COR-L47 (cell line): Measurements from ENCODE around the gene ALDH16A1.

Experiments
- DNase-seq: peaks from one replicate; lab custom pipeline; 2025; lab: John Stamatoyannopoulos, UW

ALDH16A1 gene

GRCh38 chr19:49423985-49424303, 29.1 kb upstream of the ALDH16A1 start:
- DNase-seq, result no peak

DNA sequence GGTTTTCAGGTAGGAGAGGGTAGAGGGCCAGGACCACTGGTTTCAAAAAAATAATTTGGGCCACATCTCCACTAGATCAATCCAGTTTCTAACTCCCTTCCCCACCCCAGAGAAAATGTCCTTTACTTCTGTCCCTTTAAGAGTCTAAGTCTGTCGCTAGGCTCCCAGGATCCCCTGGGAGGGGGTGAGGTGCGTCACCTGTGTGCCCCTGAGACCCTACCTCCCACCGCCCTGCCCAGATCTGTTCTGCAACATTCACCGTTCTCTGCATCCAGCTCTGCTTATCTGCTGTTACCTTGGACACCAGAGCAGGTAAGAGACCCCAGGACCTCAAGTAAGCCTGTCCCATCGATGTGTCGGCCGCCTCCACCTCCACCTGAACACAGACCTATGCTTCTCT, 27.8 kb upstream of the ALDH16A1 start, which contains the start of gene GFY:
Gene GFY (plus strand): TSS at position 211 of the 400 bp plus-strand sequence. CDS start 1,043 bp downstream, outside the sequence.
- no peak for DNase-seq

GRCh38 chr19:49425922-49426592, 27.0 kb upstream of the ALDH16A1 start:
- no peak for DNase-seq

DNA sequence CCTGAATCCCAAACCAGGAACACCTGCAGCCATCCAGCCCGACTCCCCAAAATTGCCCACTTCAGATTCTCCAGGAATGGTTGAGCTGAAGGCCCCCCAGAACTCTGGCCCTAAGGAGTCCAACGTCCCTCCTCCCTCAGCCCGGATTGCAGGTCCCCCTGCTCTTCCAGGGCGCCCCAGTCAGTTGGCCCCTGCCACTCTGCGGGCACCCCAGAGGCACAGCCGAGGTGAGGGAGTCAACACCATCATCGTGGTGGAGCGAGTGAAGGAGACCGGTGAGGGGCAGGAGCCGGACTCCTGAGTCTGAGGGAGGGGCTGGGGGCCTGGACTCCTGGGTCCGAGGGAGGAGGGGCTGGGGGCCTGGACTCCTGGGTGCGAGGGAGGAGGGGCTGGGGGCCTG, 25.7 kb upstream of the ALDH16A1 start:
- no peak for DNase-seq

- no peak for DNase-seq
Observed at GRCh38 chr19:49427855-49428546, 25.0 kb upstream of the ALDH16A1 start.

DNA sequence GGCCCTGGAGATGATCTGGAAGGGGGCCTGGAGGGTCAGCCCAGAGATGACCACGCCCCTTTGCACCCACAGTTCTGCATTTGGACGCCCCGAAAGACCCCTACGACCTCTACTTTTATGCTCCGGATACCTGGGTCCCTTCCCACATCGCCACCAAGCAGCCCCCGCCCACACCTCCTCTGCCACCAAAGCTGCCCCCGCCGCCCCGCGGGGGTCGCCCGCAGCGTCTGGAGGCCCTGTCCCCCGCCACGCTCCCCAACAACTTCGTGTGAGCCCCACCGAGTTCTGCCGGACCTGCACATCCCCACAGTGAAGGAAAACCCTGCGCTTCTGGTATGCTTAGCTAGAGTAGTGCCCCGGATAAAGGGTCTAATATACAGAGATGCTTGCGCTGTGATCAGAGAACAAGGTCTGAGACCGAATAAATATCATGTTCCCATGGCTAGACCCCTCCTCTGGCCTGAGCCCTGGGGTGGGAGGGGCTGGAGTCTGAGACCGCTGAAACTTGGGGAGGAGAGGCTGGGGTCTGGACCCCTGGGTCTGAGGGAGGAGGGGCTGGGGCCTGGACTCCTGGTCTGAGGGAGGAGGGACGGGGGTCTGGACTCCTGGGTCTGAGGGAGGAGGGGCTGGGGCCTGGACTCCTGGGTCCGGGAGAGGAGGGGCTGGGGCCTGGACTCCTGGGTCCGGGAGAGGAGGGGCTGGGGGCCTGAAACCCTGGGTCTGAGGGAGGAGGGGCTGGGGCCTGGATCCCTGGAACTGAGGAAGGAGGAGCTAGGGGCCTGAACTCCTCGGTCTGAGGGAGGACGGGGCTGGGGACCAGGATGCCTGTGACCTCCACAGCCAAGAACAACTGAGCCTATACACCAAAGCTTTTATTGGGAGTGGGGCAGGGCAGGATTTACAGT, 24.2 kb upstream of the ALDH16A1 start:
- no peak for DNase-seq

GRCh38 chr19:49430172-49430677, 22.8 kb upstream of the ALDH16A1 start:
- no peak for DNase-seq

- DNase-seq, result no peak
Observed at GRCh38 chr19:49430678-49431329, 22.2 kb upstream of the ALDH16A1 start.

DNA sequence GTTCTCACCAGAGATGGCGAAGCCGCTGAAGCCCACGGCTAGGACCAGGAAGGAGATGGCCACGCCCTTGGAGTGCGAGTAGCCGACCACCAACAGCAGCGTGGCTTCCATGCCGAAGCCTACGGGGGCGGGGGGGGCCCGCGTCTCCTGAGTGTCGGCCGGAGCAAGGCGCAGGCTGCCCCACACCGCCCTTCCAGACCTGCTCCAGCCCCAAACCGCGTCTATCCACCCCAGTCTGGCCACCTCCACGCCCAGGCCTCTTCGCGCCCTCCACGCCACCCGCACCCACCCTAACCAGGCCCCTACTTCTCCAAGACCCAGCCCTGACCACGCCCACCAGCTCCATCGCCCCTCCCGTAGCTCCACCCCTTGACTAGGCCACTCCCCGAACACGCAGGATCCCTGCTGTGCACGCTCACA, 21.7 kb upstream of the ALDH16A1 start:
- no peak for DNase-seq

DNA sequence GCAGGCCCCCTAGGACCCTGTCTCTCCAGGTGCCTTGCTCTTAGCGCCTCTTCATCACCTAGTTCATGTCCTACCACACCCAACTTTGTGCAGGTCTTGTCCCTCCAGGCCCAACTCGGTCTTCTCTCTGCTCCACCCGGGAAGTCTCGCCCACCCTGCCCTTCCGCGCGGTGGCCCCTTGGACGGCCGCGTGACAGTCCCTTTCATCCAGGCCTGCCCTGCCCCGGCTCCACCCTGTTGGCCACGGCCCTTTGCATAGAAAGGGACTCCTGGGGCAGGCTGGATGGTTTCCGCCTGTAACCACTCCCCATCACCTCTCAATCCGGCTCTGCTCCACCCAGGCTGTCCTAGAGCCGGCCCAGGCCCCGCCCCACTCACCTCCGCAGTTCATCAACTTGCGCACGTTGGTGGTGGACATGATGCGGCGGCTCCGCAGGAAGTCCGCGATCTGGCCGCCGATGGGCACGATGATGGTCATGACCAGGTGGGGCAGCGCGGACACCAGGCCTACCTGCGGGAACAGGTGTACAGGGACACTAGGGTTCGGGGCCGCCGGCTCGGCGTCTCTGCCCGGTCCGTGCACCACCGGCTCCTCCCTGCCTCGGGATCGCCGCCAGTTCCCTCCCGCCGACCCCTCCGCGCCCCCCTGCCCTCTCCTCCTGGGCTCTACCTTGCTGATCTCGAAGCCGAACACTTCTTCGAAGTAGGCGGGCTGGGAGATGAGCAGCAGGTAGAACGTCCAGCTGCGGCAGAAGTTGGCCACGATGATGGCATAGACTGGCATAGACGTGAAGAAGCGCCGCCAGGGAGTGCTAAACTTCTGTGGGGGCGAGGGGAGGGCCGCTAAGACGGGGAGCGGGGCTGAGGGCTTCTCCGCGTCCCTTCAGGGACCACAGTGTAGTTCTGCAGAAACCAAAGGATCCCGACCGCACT, 20.6 kb upstream of the ALDH16A1 start:
- no peak for DNase-seq

- DNase-seq, result no peak
Observed at GRCh38 chr19:49433240-49433901, 19.7 kb upstream of the ALDH16A1 start.

- no peak for DNase-seq
Observed at GRCh38 chr19:49434907-49435583, 18.0 kb upstream of the ALDH16A1 start.

DNA sequence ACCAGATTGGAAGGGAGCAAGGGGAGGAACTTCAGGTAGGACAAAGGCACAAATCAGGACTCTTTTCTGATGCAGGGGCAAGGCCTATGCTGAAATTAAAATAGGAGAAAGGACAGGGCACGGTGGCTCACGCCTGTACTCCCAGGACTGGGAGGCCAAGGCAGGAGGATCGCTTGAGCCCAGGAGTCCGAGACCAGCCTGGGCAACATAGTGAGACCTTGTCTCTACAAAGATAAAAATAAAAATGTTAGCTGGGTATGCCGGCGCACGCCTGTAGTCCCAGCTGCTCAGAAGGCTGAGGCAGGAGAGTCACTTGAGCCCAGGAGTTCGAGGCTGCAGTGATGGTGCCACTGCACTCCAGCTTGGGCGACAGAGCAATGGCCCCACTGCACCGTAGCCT, 17.4 kb upstream of the ALDH16A1 start:
- DNase-seq, result no peak

- DNase-seq, result no peak
Observed at GRCh38 chr19:49436381-49437017, 16.5 kb upstream of the ALDH16A1 start.

GRCh38 chr19:49437231-49437630, 15.8 kb upstream of the ALDH16A1 start:
- DNase-seq, result no peak

DNA sequence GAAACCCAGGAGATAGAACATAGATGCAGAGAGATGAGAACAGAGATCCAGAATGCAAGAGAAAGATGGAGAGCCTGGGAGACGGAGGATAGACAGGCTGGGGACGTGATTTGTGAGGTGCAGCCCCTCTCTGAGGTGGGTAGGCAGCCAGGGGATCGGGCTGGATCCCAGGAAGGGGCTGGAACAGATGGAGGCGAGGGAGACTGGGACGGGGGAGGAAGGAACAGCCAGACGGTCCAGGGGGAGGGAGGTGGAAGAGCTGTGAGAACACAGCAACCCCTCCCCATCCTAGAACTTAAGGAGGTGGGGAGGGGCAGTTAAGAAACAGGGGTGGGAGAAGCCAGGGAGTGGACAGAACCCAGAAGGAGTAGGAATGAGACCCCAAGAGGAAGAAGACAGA, 14.8 kb upstream of the ALDH16A1 start:
- no peak for DNase-seq

GRCh38 chr19:49439836-49440235, 13.2 kb upstream of the ALDH16A1 start:
- no peak for DNase-seq

DNA sequence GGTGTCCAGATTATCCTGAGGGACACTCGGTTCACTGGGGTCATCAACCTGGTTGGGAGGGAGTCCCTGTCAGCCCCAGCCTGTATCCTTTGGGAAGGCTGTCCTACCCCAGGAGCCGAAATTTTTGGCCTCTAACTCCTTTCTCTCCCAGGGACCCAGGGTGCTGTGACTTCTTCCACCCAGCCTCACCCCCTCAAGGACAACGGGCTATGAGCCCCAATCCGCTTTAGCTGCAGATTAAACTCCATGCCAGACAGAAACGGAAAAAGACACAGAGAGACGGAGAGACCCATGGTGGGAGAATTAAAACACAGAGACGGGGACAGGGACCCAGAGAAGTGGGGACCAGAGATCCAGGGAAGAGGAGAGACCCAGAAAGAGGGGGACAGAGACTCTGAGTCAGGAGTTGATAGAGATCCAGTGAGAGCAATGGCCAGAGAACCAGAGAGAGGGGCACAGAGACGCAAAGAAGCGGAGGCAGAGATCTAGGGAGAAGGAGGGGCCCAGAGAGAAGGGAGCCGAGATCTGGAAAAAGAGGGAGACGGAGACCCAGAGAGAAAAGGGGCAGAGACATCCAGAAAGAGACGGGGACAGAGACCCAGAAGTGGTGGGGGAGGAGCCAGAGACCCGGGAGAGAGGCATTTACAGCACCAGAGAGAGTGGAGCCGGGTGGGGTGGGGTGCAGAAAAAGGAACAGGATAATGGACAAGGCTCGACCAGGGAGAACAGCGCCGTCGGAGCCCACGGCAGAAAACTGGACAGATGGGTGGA, 12.4 kb upstream of the ALDH16A1 start:
- DNase-seq, result no peak
